ENCODE data around the gene CLMN.

- TF ChIP-seq RARA (CRISPR knock-in tag; IDR thresholded peaks at IDR 0.05) (no peak), ZNF264 (CRISPR knock-in tag; IDR thresholded peaks at IDR 0.05) (no peak), ZNF251 (CRISPR knock-in tag; IDR thresholded peaks at IDR 0.05) (no peak), KDM5A (IDR thresholded peaks at IDR 0.05; ENCODE audit: borderline replicate concordance, low read length) (no peak), ZNF446 (CRISPR knock-in tag; IDR thresholded peaks at IDR 0.05) (no peak), SRSF9 (IDR thresholded peaks at IDR 0.05; ENCODE audit: borderline replicate concordance, insufficient read depth, low read depth, low read length, poor library complexity, severe bottlenecking) (no peak)
Measured at GRCh38 chr14:95353007-95353406, 33.3 kb upstream of the CLMN start.

All from HepG2 (cell line).